Activated CD4-positive, alpha-beta T cell treated with anti-CD3 and anti-CD28 coated beads for 24 hours (primary cell): Measurements from ENCODE around the gene KRT78.

Experiments
- DNase-seq, 2 donors: peaks; one replicate each; pipeline ENCODE4 v3.0.0-alpha.2; 2020; ENCODE audit warnings: low read depth in 2 of 2

Gene KRT78

GRCh38 chr12:52839436-52840105, 9.2 kb downstream of the KRT78 start:
- no peak for DNase-seq

GRCh38 chr12:52838609-52839435, 10.0 kb downstream of the KRT78 start:
- no peak for DNase-seq

GRCh38 chr12:52837781-52838608, 10.8 kb downstream of the KRT78 start:
- DNase-seq: no peak

GRCh38 chr12:52837413-52837741, 11.4 kb downstream of the KRT78 start:
- no peak for DNase-seq

- DNase-seq: no peak
Observed at GRCh38 chr12:52836491-52837412, 12.0 kb downstream of the KRT78 start.

GRCh38 chr12:52836042-52836466, 12.7 kb downstream of the KRT78 start:
- DNase-seq: peak; percentile 34 to 42

- DNase-seq: no peak
Observed at GRCh38 chr12:52835271-52836041, 13.3 kb downstream of the KRT78 start.

GRCh38 chr12:52834727-52835001, 14.1 kb downstream of the KRT78 start:
- DNase-seq: no peak

GRCh38 chr12:52833922-52834726, 14.7 kb downstream of the KRT78 start, which contains the start of gene KRT79:
TSS of gene KRT79 (minus strand) at chr12:52834311. CDS start at chr12:52834260, 51 bp downstream.
- DNase-seq: no peak

GRCh38 chr12:52832985-52833905, 15.5 kb downstream of the KRT78 start:
- no peak for DNase-seq

GRCh38 chr12:52832451-52832850, 16.3 kb downstream of the KRT78 start:
- DNase-seq: no peak

- DNase-seq: no peak
Observed at GRCh38 chr12:52831251-52831650, 17.5 kb downstream of the KRT78 start.

GRCh38 chr12:52829986-52830770, 18.6 kb downstream of the KRT78 start:
- DNase-seq: no peak

GRCh38 chr12:52828591-52829021, 20.2 kb downstream of the KRT78 start:
- no peak for DNase-seq

- no peak for DNase-seq
Observed at GRCh38 chr12:52828156-52828555, 20.6 kb downstream of the KRT78 start.

- no peak for DNase-seq
Observed at GRCh38 chr12:52827499-52828090, 21.2 kb downstream of the KRT78 start.
